HEK293 (cell line): ENCODE data around the gene RASA3.

ENCODE experiments used
- CTCF ChIA-PET: fragments of 350-600 bp; formaldehyde crosslinking; extraction: SDS; loops from one replicate; lab custom pipeline; 2021; ENCODE audit warnings: antibody characterized with exemption; lab: Yijun Ruan, JAX
- POLR2A ChIA-PET: fragments of 300-600 bp; formaldehyde crosslinking; extraction: SDS; loops from one replicate; lab custom pipeline; 2020; ENCODE audit warnings: antibody characterized with exemption, inconsistent platforms; lab: Yijun Ruan, JAX
- H3K27ac ChIP-seq: fragments of 200-500 bp; sonication (Bioruptor generic); 2 replicates; pipeline ENCODE4 v1.5.1; 2014; ENCODE audit warnings: low read depth, low read length, control low read depth, inconsistent platforms; ENCODE audit errors: extremely low read depth
- H3K36me3 ChIP-seq, 2 experiments: fragments of 200-500 bp in 1 of 2; sonication (Bioruptor generic) in 1 of 2; 1 replicate in 1 of 2; 2 replicates in 1 of 2; pipeline ENCODE4 v1.5.1; 2014 to 2017; ENCODE audit warnings: inconsistent platforms in 2 of 2, low read length in 2 of 2; ENCODE audit not compliant: control insufficient read depth in 2 of 2, insufficient read depth in 1 of 2
- H3K4me1 ChIP-seq: fragments of 200-500 bp; sonication (Bioruptor generic); 2 replicates; pipeline ENCODE4 v1.5.1; 2014; ENCODE audit warnings: mild to moderate bottlenecking, low read length, inconsistent platforms; ENCODE audit not compliant: control insufficient read depth, insufficient read depth
- H3K4me3 ChIP-seq: 2 replicates; pipeline ENCODE4 v1.5.1; 2011; ENCODE audit warnings: low read depth, mild to moderate bottlenecking, control low read depth, low read length, moderate library complexity
- H3K9me3 ChIP-seq: fragments of 200-500 bp; sonication (Bioruptor generic); 2 replicates; pipeline ENCODE4 v1.5.1; 2014; ENCODE audit warnings: low read depth, low read length, inconsistent platforms; ENCODE audit not compliant: control insufficient read depth, insufficient read depth
- BCL11B ChIP-seq: fragments of 450-650 bp; formaldehyde crosslinking; IDR thresholded peaks from 2 replicates; pipeline ENCODE4 v1.5.1; 2016; ENCODE audit warnings: low read depth, missing biosample characterization, missing genetic modification characterization
- GFI1B ChIP-seq: fragments of 450-650 bp; formaldehyde crosslinking; IDR thresholded peaks from 2 replicates; pipeline ENCODE4 v1.5.1; 2016; ENCODE audit warnings: missing biosample characterization, missing genetic modification characterization
- GLI2 ChIP-seq: fragments of 450-650 bp; formaldehyde crosslinking; IDR thresholded peaks from 2 replicates; pipeline ENCODE4; 2017; ENCODE audit warnings: missing biosample characterization, missing genetic modification characterization, low read depth, borderline replicate concordance
- GLIS1 ChIP-seq: fragments of 450-650 bp; formaldehyde crosslinking; IDR thresholded peaks from 2 replicates; pipeline ENCODE4 v1.5.1; 2016; ENCODE audit warnings: missing biosample characterization, missing genetic modification characterization
- HOXC10 ChIP-seq: sonication (generic); formaldehyde crosslinking; IDR thresholded peaks from 2 replicates; pipeline ENCODE4 v1.8.1; 2023; ENCODE audit warnings: mild to moderate bottlenecking, missing genetic modification reagents
- HOXD13 ChIP-seq: sonication (generic); formaldehyde crosslinking; IDR thresholded peaks from 2 replicates; pipeline ENCODE4 v1.8.0; 2022; ENCODE audit warnings: missing genetic modification reagents, borderline replicate concordance
- REST ChIP-seq: fragments of 450-650 bp; formaldehyde crosslinking; IDR thresholded peaks from 2 replicates; pipeline ENCODE4 v1.5.1; 2016; ENCODE audit warnings: missing biosample characterization, missing genetic modification characterization
- SP2 ChIP-seq: fragments of 450-650 bp; formaldehyde crosslinking; IDR thresholded peaks from 2 replicates; pipeline ENCODE4 v1.5.1; 2016; ENCODE audit warnings: missing biosample characterization, missing genetic modification characterization
- ZBTB21 ChIP-seq: fragments of 450-650 bp; formaldehyde crosslinking; IDR thresholded peaks from 2 replicates; pipeline ENCODE4 v1.5.1; 2017; ENCODE audit warnings: missing biosample characterization, missing genetic modification characterization
- ZBTB48 ChIP-seq: fragments of 450-650 bp; formaldehyde crosslinking; IDR thresholded peaks from 2 replicates; pipeline ENCODE4 v1.5.1; 2016; ENCODE audit warnings: missing biosample characterization, missing genetic modification characterization
- ZBTB49 ChIP-seq: fragments of 450-650 bp; formaldehyde crosslinking; IDR thresholded peaks from 2 replicates; pipeline ENCODE4 v1.5.1; 2016; ENCODE audit warnings: missing biosample characterization, missing genetic modification characterization, low read depth
- ZBTB6 ChIP-seq: fragments of 450-650 bp; formaldehyde crosslinking; IDR thresholded peaks from 2 replicates; pipeline ENCODE4 v1.5.1; 2017; ENCODE audit warnings: missing biosample characterization, missing genetic modification characterization
- ZNF529 ChIP-seq: fragments of 450-650 bp; formaldehyde crosslinking; IDR thresholded peaks from 2 replicates; pipeline ENCODE4 v1.5.1; 2017; ENCODE audit warnings: missing genetic modification characterization, missing biosample characterization; ENCODE audit not compliant: insufficient replicate concordance
- ZNF585B ChIP-seq: fragments of 450-650 bp; formaldehyde crosslinking; IDR thresholded peaks from 2 replicates; pipeline ENCODE4 v1.5.1; 2016; ENCODE audit warnings: missing biosample characterization, missing genetic modification characterization
- ZNF645 ChIP-seq: fragments of 450-650 bp; formaldehyde crosslinking; IDR thresholded peaks from 2 replicates; pipeline ENCODE4; 2016; ENCODE audit warnings: missing biosample characterization, missing genetic modification characterization
- ZNF776 ChIP-seq: fragments of 450-650 bp; formaldehyde crosslinking; IDR thresholded peaks from 2 replicates; pipeline ENCODE4 v1.5.0; 2017; ENCODE audit warnings: missing biosample characterization, missing genetic modification characterization, borderline replicate concordance

RASA3 gene

GRCh38 chr13:114062341-114062740, 70.1 kb downstream of the RASA3 start (continued):
- TF ChIP-seq REST (tag by site-specific recombination), result no peak
- TF ChIP-seq GLI2 (tag by site-specific recombination), result no peak

- no peak overlapping the region for H3K27ac ChIP-seq
- H3K4me3 ChIP-seq, result no peak overlapping the region
- H3K9me3 ChIP-seq, result no peaks in the 10 kb centered on the region
- POLR2A ChIA-PET, result no interaction called here
- peaks cover 9% of the 10 kb centered on the region for H3K4me1 ChIP-seq
- CTCF ChIA-PET, result interaction anchor here (0.7 kb wide), 1 partner anchor 25 kb away, joined by 3 read pairs; no protein-coding TSS in a partner anchor
- no peaks in the 10 kb centered on the region for H3K36me3 ChIP-seq
- TF ChIP-seq GLIS1 (tag by site-specific recombination) (no peak), BCL11B (tag by site-specific recombination) (no peak)
Measured at GRCh38 chr13:114061744-114062143, 70.7 kb downstream of the RASA3 start.

- no peaks in the 10 kb centered on the region for H3K36me3 ChIP-seq
- TF ChIP-seq HOXD13 (CRISPR knock-in tag) (no peak), ZBTB48 (tag by site-specific recombination) (no peak), ZBTB6 (no peak), ZBTB49 (no peak), ZNF529 (tag by site-specific recombination) (no peak), ZNF585B (tag by site-specific recombination) (no peak), HOXC10 (no peak), ZBTB21 (tag by site-specific recombination) (no peak), GFI1B (tag by site-specific recombination) (no peak), ZNF645 (tag by site-specific recombination) (no peak), ZNF776 (tag by site-specific recombination) (no peak), SP2 (tag by site-specific recombination) (no peak)
- TF ChIP-seq, all 188 proteins: peak for 0
- Histone ChIP-seq H3K27ac (no peak overlapping the region), H3K4me1 (peaks cover 9% of the 10 kb centered on the region), H3K9me3 (no peaks in the 10 kb centered on the region), H3K4me3 (no peak overlapping the region)
- ChIA-PET CTCF (no interaction called here), POLR2A (no interaction called here)
Measured at GRCh38 chr13:114061047-114061446, 71.4 kb downstream of the RASA3 start.
